ACC112 (cell line): ENCODE measurements around the gene TSPAN31.

Experiments
- H2AFZ ChIP-seq: fragments of 200-600 bp; sonication (generic); one replicate; pipeline ENCODE4 v1.6.0; 2017; ENCODE audit warnings: antibody characterized with exemption, low read length; ENCODE audit not compliant: unreplicated experiment
- H3K27ac ChIP-seq: fragments of 200-600 bp; sonication (generic); 2 replicates; pipeline ENCODE4 v1.5.1; 2014; ENCODE audit warnings: low read depth, mild to moderate bottlenecking, antibody characterized with exemption, low read length, moderate library complexity
- H3K27me3 ChIP-seq: fragments of 200-600 bp; sonication (generic); 2 replicates; pipeline ENCODE4 v1.6.1; 2014; ENCODE audit warnings: mild to moderate bottlenecking, antibody characterized with exemption, low read length, moderate library complexity, mixed read lengths; ENCODE audit not compliant: insufficient read depth
- H3K36me3 ChIP-seq: fragments of 200-600 bp; sonication (generic); 2 replicates; pipeline ENCODE4 v1.6.1; 2016; ENCODE audit warnings: mild to moderate bottlenecking, antibody characterized with exemption, low read length, moderate library complexity, mixed read lengths; ENCODE audit not compliant: insufficient read depth
- H3K4me1 ChIP-seq: fragments of 200-600 bp; sonication (generic); one replicate; pipeline ENCODE4 v1.6.1; 2016; ENCODE audit warnings: low read length, mixed read lengths; ENCODE audit not compliant: insufficient read depth, unreplicated experiment, control insufficient read depth
- H3K4me3 ChIP-seq: fragments of 200-600 bp; sonication (generic); 2 replicates; pipeline ENCODE4 v1.5.1; 2014; ENCODE audit warnings: mild to moderate bottlenecking, low read depth, low read length
- H3K79me2 ChIP-seq: fragments of 200-600 bp; sonication (generic); one replicate; pipeline ENCODE4 v1.6.0; 2016; ENCODE audit warnings: low read length; ENCODE audit not compliant: control insufficient read depth, unreplicated experiment, insufficient read depth

TSPAN31 gene

GRCh38 chr12:57780284-57780897 lies 35.6 kb downstream of the TSPAN31 start:
- Histone ChIP-seq H3K4me3 (no peak overlapping the region), H3K36me3 (peaks cover 2% of the 10 kb centered on the region; the same call in 1 of the 2 replicates), H3K4me1 (peaks cover 10% of the 10 kb centered on the region), H2AFZ (no peak overlapping the region), H3K27ac (no peak overlapping the region), H3K79me2 (peaks cover 14% of the 10 kb centered on the region), H3K27me3 (no peaks in the 10 kb centered on the region)

GRCh38 chr12:57781244-57781643 lies 36.4 kb downstream of the TSPAN31 start:
- peaks cover 8% of the 10 kb centered on the region; the same call in 1 of the 2 replicates for H3K36me3 ChIP-seq
- no peak overlapping the region for H3K4me3 ChIP-seq
- H3K4me1 ChIP-seq = peaks cover 10% of the 10 kb centered on the region
- H3K27me3 ChIP-seq = no peaks in the 10 kb centered on the region
- H3K79me2 ChIP-seq = peaks cover 17% of the 10 kb centered on the region
- H2AFZ ChIP-seq = no peak overlapping the region
- H3K27ac ChIP-seq = no peak overlapping the region

- no peak overlapping the region for H3K4me3 ChIP-seq
- H3K4me1 ChIP-seq = peaks cover 10% of the 10 kb centered on the region
- no peaks in the 10 kb centered on the region for H3K27me3 ChIP-seq
- H3K27ac ChIP-seq = no peak overlapping the region
- H3K36me3 ChIP-seq = peaks cover 14% of the 10 kb centered on the region
- no peak overlapping the region for H2AFZ ChIP-seq
- H3K79me2 ChIP-seq = peaks cover 17% of the 10 kb centered on the region
Measured at GRCh38 chr12:57781801-57782200, 37.0 kb downstream of the TSPAN31 start.

GRCh38 chr12:57782243-57782607 lies 37.4 kb downstream of the TSPAN31 start:
- Histone ChIP-seq H2AFZ (peak overlapping the region; percentile 49), H3K27ac (no peak overlapping the region), H3K79me2 (peaks cover 17% of the 10 kb centered on the region), H3K27me3 (no peaks in the 10 kb centered on the region), H3K36me3 (peaks cover 18% of the 10 kb centered on the region), H3K4me1 (peaks cover 10% of the 10 kb centered on the region), H3K4me3 (no peak overlapping the region; the same call in 1 of the 2 replicates)

- no peaks in the 10 kb centered on the region for H3K27me3 ChIP-seq
- peak within 1 kb of the TSS; percentile 49 for H2AFZ ChIP-seq
- peaks cover 20% of the 10 kb centered on the region for H3K36me3 ChIP-seq
- H3K79me2 ChIP-seq = peaks cover 17% of the 10 kb centered on the region
- peaks cover 10% of the 10 kb centered on the region for H3K4me1 ChIP-seq
- H3K4me3 ChIP-seq = peak within 1 kb of the TSS; percentile 89
- H3K27ac ChIP-seq = no peak within 1 kb of the TSS
Measured at GRCh38 chr12:57782608-57783465, 38.0 kb downstream of the TSPAN31 start, which contains the start of gene TSFM. Gene TSFM, plus strand, starts transcription at chr12:57782787. Its CDS starts 15 bp downstream, at chr12:57782802.

- H3K27me3 ChIP-seq = no peaks in the 10 kb centered on the region
- peak overlapping the region; percentile 89 for H3K4me3 ChIP-seq
- no peak overlapping the region for H2AFZ ChIP-seq
- H3K36me3 ChIP-seq = peaks cover 22% of the 10 kb centered on the region
- peaks cover 17% of the 10 kb centered on the region for H3K79me2 ChIP-seq
- no peak overlapping the region for H3K27ac ChIP-seq
- H3K4me1 ChIP-seq = peaks cover 10% of the 10 kb centered on the region
Measured at GRCh38 chr12:57783466-57783801, 38.6 kb downstream of the TSPAN31 start.

GRCh38 chr12:57783861-57784260 lies 39.0 kb downstream of the TSPAN31 start:
- Histone ChIP-seq H2AFZ (no peak overlapping the region), H3K4me3 (peak overlapping the region; percentile 56; the same call in 1 of the 2 replicates), H3K79me2 (peaks cover 17% of the 10 kb centered on the region), H3K4me1 (peaks cover 10% of the 10 kb centered on the region), H3K36me3 (peaks cover 22% of the 10 kb centered on the region), H3K27me3 (no peaks in the 10 kb centered on the region), H3K27ac (no peak overlapping the region)

- peak overlapping the region; percentile 98 for H3K27ac ChIP-seq
- peak overlapping the region; percentile 40 for H2AFZ ChIP-seq
- peaks cover 18% of the 10 kb centered on the region for H3K4me1 ChIP-seq
- H3K79me2 ChIP-seq = peaks cover 4% of the 10 kb centered on the region
- peaks cover 20% of the 10 kb centered on the region; the same call in 1 of the 2 replicates for H3K36me3 ChIP-seq
- no peaks in the 10 kb centered on the region for H3K27me3 ChIP-seq
- H3K4me3 ChIP-seq = peak overlapping the region; percentile 59
Measured at GRCh38 chr12:57793920-57794319, 49.1 kb downstream of the TSPAN31 start.

- Histone ChIP-seq H3K27ac (peak overlapping the region; percentile 49), H3K36me3 (peaks cover 25% of the 10 kb centered on the region; the same call in 1 of the 2 replicates), H3K79me2 (peaks cover 4% of the 10 kb centered on the region), H3K4me1 (peaks cover 18% of the 10 kb centered on the region), H3K27me3 (no peaks in the 10 kb centered on the region), H2AFZ (no peak overlapping the region), H3K4me3 (no peak overlapping the region)
Measured at GRCh38 chr12:57795354-57795753, 50.5 kb downstream of the TSPAN31 start.

GRCh38 chr12:57796996-57797395 lies 52.2 kb downstream of the TSPAN31 start:
- no peaks in the 10 kb centered on the region for H3K27me3 ChIP-seq
- H3K36me3 ChIP-seq = peaks cover 25% of the 10 kb centered on the region; the same call in 1 of the 2 replicates

More at GRCh38 chr12:57796996-57797395, 52.2 kb downstream of the TSPAN31 start:
- H3K27ac ChIP-seq = no peak overlapping the region
- no peak overlapping the region for H2AFZ ChIP-seq
- H3K4me3 ChIP-seq = no peak overlapping the region
- H3K79me2 ChIP-seq = peaks cover 4% of the 10 kb centered on the region
- peaks cover 18% of the 10 kb centered on the region for H3K4me1 ChIP-seq
